ENCODE measurements around the gene ATP10A.

GRCh38 chr15:25797035-25797434 is 66.1 kb downstream of the ATP10A start:
- TF ChIP-seq CTCF (IDR thresholded peaks at IDR 0.05): no peak
- no peak for TF ChIP-seq POLR2A (IDR thresholded peaks at IDR 0.05)
